Measurements from ENCODE around the gene CELSR1. TPM values are rescaled to one million over a fixed set of nuclear protein-coding genes. Genes with fewer than 3 reads are reported as not detected.

Gene CELSR1
- total RNA-seq, 1 donor from 2014 or later, result 5.1 TPM

DNA sequence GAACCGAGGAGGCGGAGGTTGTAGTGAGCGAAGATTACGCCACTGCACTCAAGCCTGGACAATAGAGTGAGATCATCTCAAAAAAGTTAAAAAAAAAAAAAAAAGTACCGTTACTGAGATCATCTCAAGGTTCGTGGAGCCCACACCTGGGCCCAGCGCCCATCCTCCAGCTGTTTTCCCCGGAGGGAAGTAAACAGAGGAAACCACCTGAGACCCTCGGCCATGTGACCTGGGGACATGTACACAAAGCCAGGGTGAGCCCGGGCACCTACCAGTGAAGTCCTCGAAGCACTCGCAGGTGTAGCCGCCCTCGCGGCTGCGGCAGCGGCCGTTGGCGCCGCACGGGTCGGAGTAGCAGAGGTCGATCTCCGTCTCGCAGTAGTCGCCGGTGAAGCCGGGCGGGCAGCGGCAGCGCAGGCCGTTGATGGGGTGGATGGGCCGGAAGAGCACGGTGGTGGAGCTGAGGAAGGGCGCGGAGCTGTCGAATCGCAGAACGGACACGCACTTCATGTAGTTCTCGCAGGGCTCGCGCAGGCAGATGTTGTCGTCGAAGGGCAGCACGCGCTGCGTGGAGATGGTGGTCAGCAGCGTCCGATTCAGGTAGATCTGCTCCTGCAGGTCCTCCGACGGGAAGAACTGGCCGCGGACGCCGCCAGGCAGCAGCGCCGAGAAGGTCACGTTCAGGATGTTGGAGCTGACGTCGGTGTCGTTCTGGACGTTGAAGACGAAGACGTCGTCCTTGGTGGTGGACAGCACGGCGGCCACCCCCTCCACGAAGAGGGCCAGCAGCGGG is 73.8 kb downstream of the CELSR1 start:
- H3K4me1 Mint-ChIP-seq, result peaks cover 4% of the 10 kb centered on the region
- H3K27me3 Mint-ChIP-seq (ENCODE audit: low read depth), result peaks cover 3% of the 10 kb centered on the region
- no peak for TF ChIP-seq CTCF (conservative IDR thresholded peaks at IDR 0.05)
- no peak overlapping the region for H3K4me3 Mint-ChIP-seq
- H3K36me3 Mint-ChIP-seq (ENCODE audit: low read depth), result no peaks in the 10 kb centered on the region
- no peak for DNase-seq (ENCODE audit: low read depth, low spot score)
- no peak overlapping the region for H3K27ac Mint-ChIP-seq (ENCODE audit: unreplicated experiment)
- no peaks in the 10 kb centered on the region for H3K9me3 Mint-ChIP-seq

- no peak for DNase-seq (ENCODE audit: low read depth, low spot score)
- no peak overlapping the region for H3K27ac Mint-ChIP-seq (ENCODE audit: unreplicated experiment)
- TF ChIP-seq CTCF (conservative IDR thresholded peaks at IDR 0.05), result no peak
- H3K36me3 Mint-ChIP-seq (ENCODE audit: low read depth), result no peaks in the 10 kb centered on the region
- H3K4me1 Mint-ChIP-seq, result peaks cover 11% of the 10 kb centered on the region
- H3K9me3 Mint-ChIP-seq, result no peaks in the 10 kb centered on the region
- no peak overlapping the region for H3K4me3 Mint-ChIP-seq
- H3K27me3 Mint-ChIP-seq (ENCODE audit: low read depth), result peaks cover under 1% of the 10 kb centered on the region
Measured at GRCh38 chr22:46462726-46463371, 74.6 kb downstream of the CELSR1 start.

DNA sequence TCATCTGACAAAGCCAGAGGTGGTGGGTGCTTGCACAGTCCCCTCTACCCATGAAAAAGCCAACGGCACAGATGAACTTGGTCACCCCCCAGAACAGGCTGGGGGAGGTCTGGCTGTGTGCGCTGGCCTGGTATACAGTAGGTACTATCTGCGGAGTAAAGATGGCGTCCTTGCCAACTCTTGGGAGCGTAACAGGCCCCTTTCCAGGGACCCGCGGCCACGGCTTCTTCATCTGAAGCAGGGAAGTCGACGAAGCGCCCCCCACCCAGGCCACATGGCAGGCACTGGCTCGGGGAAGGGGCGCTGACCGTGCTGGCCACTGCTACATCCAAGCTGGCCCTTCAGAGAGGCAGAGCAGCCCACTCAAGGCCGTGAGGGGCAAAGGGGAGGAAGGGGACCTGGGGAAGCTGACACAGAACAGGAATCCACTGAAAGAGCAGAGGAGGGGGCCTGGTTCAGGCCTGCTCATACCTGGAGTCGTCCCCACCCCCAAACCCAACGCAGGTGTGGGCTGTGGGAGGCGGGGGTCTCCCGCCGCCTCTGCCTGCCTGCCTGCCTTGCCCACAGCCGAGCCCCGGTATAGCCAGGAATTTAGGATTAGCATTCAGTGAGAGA is 75.7 kb downstream of the CELSR1 start:
- H3K27me3 Mint-ChIP-seq (ENCODE audit: low read depth), result peaks cover 2% of the 10 kb centered on the region
- no peak overlapping the region for H3K4me3 Mint-ChIP-seq
- no peak for DNase-seq (ENCODE audit: low read depth, low spot score)
- no peaks in the 10 kb centered on the region for H3K36me3 Mint-ChIP-seq (ENCODE audit: low read depth)
- peaks cover 18% of the 10 kb centered on the region for H3K4me1 Mint-ChIP-seq
- no peak for TF ChIP-seq CTCF (conservative IDR thresholded peaks at IDR 0.05)
- no peaks in the 10 kb centered on the region for H3K9me3 Mint-ChIP-seq
- H3K27ac Mint-ChIP-seq (ENCODE audit: unreplicated experiment), result no peak overlapping the region

DNA sequence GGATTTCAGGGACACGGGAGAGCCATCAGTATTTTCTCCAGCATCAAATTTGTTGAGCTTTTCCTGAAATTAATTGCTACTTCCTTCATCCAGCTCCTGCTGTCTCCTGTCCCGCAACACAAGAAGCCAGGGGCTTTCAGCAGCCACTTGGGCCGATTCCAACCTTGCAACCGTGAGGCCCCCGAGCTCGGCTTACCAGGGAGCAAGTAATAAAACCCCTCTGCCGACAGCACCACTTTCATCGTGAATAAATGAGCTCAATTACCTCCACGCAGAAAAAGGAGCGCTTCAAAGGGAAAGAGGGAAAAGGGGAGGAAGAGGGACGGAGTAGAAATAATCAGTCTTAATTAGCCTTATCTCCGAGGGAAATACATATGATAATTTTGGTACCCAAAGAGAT is 76.6 kb downstream of the CELSR1 start:
- no peaks in the 10 kb centered on the region for H3K9me3 Mint-ChIP-seq
- no peak for DNase-seq (ENCODE audit: low read depth, low spot score)
- no peaks in the 10 kb centered on the region for H3K36me3 Mint-ChIP-seq (ENCODE audit: low read depth)
- H3K4me3 Mint-ChIP-seq, result no peak overlapping the region
- H3K27ac Mint-ChIP-seq (ENCODE audit: unreplicated experiment), result peak overlapping the region; percentile 29
- peaks cover 22% of the 10 kb centered on the region for H3K4me1 Mint-ChIP-seq
- TF ChIP-seq CTCF (conservative IDR thresholded peaks at IDR 0.05), result no peak
- peaks cover 2% of the 10 kb centered on the region for H3K27me3 Mint-ChIP-seq (ENCODE audit: low read depth)

DNA sequence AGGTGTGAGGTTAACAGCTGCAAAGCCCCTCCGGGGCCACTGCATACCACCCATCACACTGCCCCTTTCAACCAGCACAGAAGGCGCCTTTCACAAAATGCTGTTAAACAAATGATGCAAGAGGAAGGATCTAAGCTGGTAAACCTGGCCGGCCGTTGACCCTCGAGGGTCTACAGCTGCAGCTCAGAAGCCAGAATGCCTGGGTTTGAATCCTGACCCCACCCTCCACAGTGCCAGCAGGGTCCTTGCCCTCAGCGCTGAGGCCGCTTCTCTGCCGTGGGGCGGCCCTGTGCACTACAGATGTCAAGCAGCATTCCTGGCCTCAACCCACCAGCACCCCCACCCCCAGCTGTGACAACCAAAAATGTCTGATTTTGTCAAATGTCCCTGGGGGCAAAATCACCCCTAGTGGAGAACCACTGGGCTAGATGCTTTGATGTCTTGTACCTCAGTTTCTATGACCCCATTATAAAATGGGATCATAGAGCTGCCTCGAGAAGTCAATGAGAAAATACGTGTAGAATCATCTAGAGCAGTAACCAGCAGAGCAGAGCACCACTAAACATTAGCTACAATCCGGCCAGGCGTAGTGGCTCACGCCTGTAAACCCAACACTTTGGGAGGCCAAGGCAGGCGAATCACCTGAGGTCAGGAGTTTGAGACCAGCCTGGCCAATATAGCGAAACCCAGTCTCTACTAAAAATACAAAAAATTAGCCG is 77.9 kb downstream of the CELSR1 start:
- Mint-ChIP-seq H3K36me3 (ENCODE audit: low read depth) (no peaks in the 10 kb centered on the region), H3K9me3 (no peaks in the 10 kb centered on the region), H3K27ac (ENCODE audit: unreplicated experiment) (no peak overlapping the region), H3K27me3 (ENCODE audit: low read depth) (peaks cover 4% of the 10 kb centered on the region), H3K4me3 (no peak overlapping the region), H3K4me1 (peaks cover 27% of the 10 kb centered on the region)
- TF ChIP-seq CTCF (conservative IDR thresholded peaks at IDR 0.05), result no peak
- no peak for DNase-seq (ENCODE audit: low read depth, low spot score)

All from neural crest cell (in vitro differentiated cells).